22Rv1 (cell line): ENCODE data around the gene ALPP.

ENCODE experiments used
- H3K27ac ChIP-seq: fragments of 450-650 bp; 2 replicates; pipeline ENCODE4 v1.5.1; 2017
- CTCF ChIP-seq: fragments of 450-650 bp; IDR thresholded peaks from 2 replicates; pipeline ENCODE4 v1.5.1; 2017; ENCODE audit warnings: mild to moderate bottlenecking
- ZFX ChIP-seq: fragments of 450-650 bp; IDR thresholded peaks from 2 replicates; pipeline ENCODE4 v1.6.1; 2017; ENCODE audit warnings: antibody characterized with exemption, borderline replicate concordance

Gene ALPP

GRCh38 chr2:232385660-232386489 is 7.3 kb downstream of the ALPP start:
- no peak overlapping the region for H3K27ac ChIP-seq
- TF ChIP-seq CTCF: no peak
- no peak for TF ChIP-seq ZFX

- H3K27ac ChIP-seq: no peak overlapping the region
- no peak for TF ChIP-seq ZFX
- no peak for TF ChIP-seq CTCF
These were observed 7.9 kb downstream of the ALPP start for GRCh38 chr2:232386490-232386739.

- H3K27ac ChIP-seq: no peak overlapping the region
- TF ChIP-seq CTCF (no peak), ZFX (no peak)
These were observed 8.3 kb downstream of the ALPP start for GRCh38 chr2:232386740-232387450.

GRCh38 chr2:232387451-232388171 is 9.1 kb downstream of the ALPP start:
- TF ChIP-seq CTCF (no peak), ZFX (no peak)
- no peak overlapping the region for H3K27ac ChIP-seq

- TF ChIP-seq ZFX (no peak), CTCF (no peak)
- H3K27ac ChIP-seq: no peak overlapping the region
These were observed 9.9 kb downstream of the ALPP start for GRCh38 chr2:232388324-232388891.

GRCh38 chr2:232389327-232389726 is 10.8 kb downstream of the ALPP start:
- no peak for TF ChIP-seq ZFX
- no peak for TF ChIP-seq CTCF
- H3K27ac ChIP-seq: no peak overlapping the region
